Activated CD8-positive, alpha-beta T cell treated with anti-CD3 and anti-CD28 coated beads for 36 hours (primary cell): Measurements from ENCODE around the gene RTF2. TPM values are rescaled to one million over a fixed set of nuclear protein-coding genes. Genes with fewer than 3 reads are reported as not detected.

Experiments used
- ATAC-seq: fragments of 200-7000 bp; cut with Tn5 transposase; one replicate; pipeline ENCODE4 v1.10.0; 2021; ENCODE audit warnings: mild to moderate bottlenecking, moderate library complexity
- CTCF ChIA-PET: fragments of 350-600 bp; sonication (Branson Sonifier 250); formaldehyde crosslinking; loops from one replicate; lab custom pipeline; 2021; ENCODE audit warnings: antibody characterized with exemption; lab: Charles Lee
- POLR2A ChIA-PET: fragments of 350-600 bp; sonication (Branson Sonifier 250); formaldehyde crosslinking; loops from one replicate; lab custom pipeline; 2021; ENCODE audit warnings: antibody characterized with exemption; lab: Charles Lee
- DNase-seq: peaks from one replicate; pipeline ENCODE4 v3.0.0-alpha.2; 2020
- H3K27ac Mint-ChIP-seq: one replicate; pipeline ENCODE4 v1.8.0; 2021; ENCODE audit warnings: mild to moderate bottlenecking, mixed read lengths
- H3K27me3 Mint-ChIP-seq: one replicate; pipeline ENCODE4 v1.8.0; 2021; ENCODE audit warnings: mixed read lengths
- H3K36me3 Mint-ChIP-seq: one replicate; pipeline ENCODE4 v1.8.0; 2021; ENCODE audit warnings: low read depth, mixed read lengths
- H3K4me1 Mint-ChIP-seq: one replicate; pipeline ENCODE4 v1.8.0; 2021; ENCODE audit warnings: low read depth, mixed read lengths
- H3K4me3 Mint-ChIP-seq: one replicate; pipeline ENCODE4 v1.8.0; 2021; ENCODE audit warnings: mild to moderate bottlenecking, moderate library complexity, mixed read lengths
- H3K9me3 Mint-ChIP-seq: one replicate; pipeline ENCODE4 v1.8.0; 2021; ENCODE audit warnings: mixed read lengths
- intact Hi-C: fragments of 100-400 bp; cut with micrococcal nuclease; formaldehyde crosslinking; loops from one replicate; pipeline ENCODE4 v1.10.0; 2022
- total RNA-seq, 2 experiments: library from RNA; stranded (reverse); gene quantifications; one replicate each; pipeline ENCODE4 v1.2.3, GENCODE V29; 2021
- TF ChIP-seq, protein P1 (sequence below): fragments of 200-600 bp; IDR thresholded peaks from one replicate; pipeline ENCODE4 v1.8.0; 2022; ENCODE audit warnings: antibody characterized with exemption, mild to moderate bottlenecking

Gene RTF2
- total RNA-seq, 2 experiments from 2014 or later, result 72.0 to 76.7 TPM

DNA sequence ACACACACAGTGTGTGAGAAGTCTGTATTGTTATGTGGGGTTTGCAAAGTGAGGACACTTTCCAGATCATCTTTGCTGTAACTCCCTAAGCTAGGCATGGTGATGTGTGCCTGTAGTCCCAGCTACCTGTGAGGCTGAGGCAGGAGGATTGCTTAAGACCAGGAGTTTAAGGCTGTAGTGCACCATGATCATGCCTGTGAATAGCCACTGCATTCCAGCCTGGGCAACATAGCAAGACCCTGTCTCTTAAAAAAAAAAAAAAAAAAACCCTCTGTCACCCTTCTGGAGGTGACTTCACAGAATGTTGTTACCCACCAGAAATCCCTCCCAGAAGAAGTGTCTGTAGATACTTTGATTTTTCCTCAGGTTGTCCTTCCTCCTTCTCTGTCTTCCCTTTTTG lies 41.5 kb upstream of the RTF2 start:
- ATAC-seq, result no peak
- Mint-ChIP-seq H3K27ac (no peak overlapping the region), H3K4me1 (peaks cover 73% of the 10 kb centered on the region), H3K4me3 (no peak overlapping the region), H3K27me3 (no peaks in the 10 kb centered on the region), H3K9me3 (no peaks in the 10 kb centered on the region), H3K36me3 (peaks cover 3% of the 10 kb centered on the region)
- intact Hi-C loops, result no loop called here
- TF ChIP-seq, protein P1, sequence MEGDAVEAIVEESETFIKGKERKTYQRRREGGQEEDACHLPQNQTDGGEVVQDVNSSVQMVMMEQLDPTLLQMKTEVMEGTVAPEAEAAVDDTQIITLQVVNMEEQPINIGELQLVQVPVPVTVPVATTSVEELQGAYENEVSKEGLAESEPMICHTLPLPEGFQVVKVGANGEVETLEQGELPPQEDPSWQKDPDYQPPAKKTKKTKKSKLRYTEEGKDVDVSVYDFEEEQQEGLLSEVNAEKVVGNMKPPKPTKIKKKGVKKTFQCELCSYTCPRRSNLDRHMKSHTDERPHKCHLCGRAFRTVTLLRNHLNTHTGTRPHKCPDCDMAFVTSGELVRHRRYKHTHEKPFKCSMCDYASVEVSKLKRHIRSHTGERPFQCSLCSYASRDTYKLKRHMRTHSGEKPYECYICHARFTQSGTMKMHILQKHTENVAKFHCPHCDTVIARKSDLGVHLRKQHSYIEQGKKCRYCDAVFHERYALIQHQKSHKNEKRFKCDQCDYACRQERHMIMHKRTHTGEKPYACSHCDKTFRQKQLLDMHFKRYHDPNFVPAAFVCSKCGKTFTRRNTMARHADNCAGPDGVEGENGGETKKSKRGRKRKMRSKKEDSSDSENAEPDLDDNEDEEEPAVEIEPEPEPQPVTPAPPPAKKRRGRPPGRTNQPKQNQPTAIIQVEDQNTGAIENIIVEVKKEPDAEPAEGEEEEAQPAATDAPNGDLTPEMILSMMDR, result no peak
- DNase-seq, result no peak
- ChIA-PET POLR2A (interaction anchor here (0.9 to 1.6 kb wide), 3 partner anchors 9 to 28 kb away, joined by 3 to 4 read pairs (median 3); no protein-coding TSS in a partner anchor), CTCF (interaction anchor here (0.9 to 6.3 kb wide), 2 partner anchors 10 to 21 kb away, joined by 3 to 35 read pairs; no protein-coding TSS in a partner anchor)

DNA sequence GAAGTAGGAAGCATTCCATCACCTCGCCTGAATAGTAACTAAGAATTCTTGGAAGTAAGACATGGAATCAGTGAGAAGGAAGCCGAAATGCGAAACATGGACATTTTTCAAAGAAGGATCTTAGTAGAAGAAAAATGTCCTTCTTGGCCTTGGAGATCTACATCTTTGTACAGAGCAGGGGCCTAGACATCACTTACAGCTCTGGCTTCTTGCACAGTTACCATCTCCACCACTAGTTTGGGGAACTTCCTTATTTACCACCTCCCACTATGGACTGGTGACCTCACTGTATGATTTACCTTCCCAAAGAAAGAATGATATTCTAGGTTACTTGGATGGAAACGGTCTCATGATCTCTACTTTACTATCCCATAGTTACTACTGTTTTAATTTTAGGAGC lies 40.6 kb upstream of the RTF2 start:
- ChIA-PET CTCF (interaction anchor here (0.6 to 6.3 kb wide), 3 partner anchors 11 to 22 kb away, joined by 3 to 35 read pairs (median 3); partner anchors contain the start of gene CASS4), POLR2A (interaction anchor here (1.6 to 2.5 kb wide), 2 partner anchors 12 to 13 kb away, joined by 5 to 10 read pairs; no protein-coding TSS in a partner anchor)
- Mint-ChIP-seq H3K9me3 (no peaks in the 10 kb centered on the region), H3K27ac (peak overlapping the region; percentile 95), H3K4me3 (no peak overlapping the region), H3K36me3 (peaks cover 3% of the 10 kb centered on the region), H3K27me3 (no peaks in the 10 kb centered on the region), H3K4me1 (peaks cover 68% of the 10 kb centered on the region)
- no peak for ATAC-seq
- intact Hi-C loops, result no loop called here
- TF ChIP-seq, protein P1, result no peak
- DNase-seq, result no peak

DNA sequence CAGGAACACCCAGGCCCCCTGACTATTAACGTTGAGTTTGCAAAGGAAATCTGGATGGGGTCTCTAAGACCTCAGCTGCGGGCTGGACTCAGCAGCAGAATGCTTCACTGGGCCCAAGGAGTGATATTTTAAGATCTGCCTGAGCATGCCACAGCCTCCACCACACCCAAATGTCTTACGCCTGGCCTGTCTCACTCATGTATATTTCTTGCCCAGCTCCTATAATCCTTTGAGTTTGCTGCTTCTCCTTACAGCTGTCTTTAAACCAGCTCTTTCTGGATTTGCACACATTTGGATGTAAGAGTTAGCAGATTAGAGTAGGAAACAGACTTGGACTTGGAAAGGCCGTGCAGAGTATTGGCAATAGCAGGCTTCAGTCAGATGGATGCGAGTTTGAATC lies 40.0 kb upstream of the RTF2 start:
- ChIA-PET CTCF (interaction anchor here (0.7 to 6.3 kb wide), 2 partner anchors 9 to 12 kb away, joined by 3 to 35 read pairs; no protein-coding TSS in a partner anchor), POLR2A (interaction anchor here (1.6 to 3.7 kb wide), 5 partner anchors 9 to 36 kb away, joined by 4 to 27 read pairs (median 6); partner anchors contain the start of genes AURKA, CASS4 and CSTF1)
- TF ChIP-seq, protein P1, result no peak
- Mint-ChIP-seq H3K36me3 (peaks cover 3% of the 10 kb centered on the region), H3K4me3 (no peak overlapping the region), H3K27me3 (no peaks in the 10 kb centered on the region), H3K27ac (peak overlapping the region; percentile 95), H3K4me1 (peaks cover 69% of the 10 kb centered on the region), H3K9me3 (no peaks in the 10 kb centered on the region)
- ATAC-seq (no peak), DNase-seq (no peak)
- intact Hi-C loops, result no loop called here

DNA sequence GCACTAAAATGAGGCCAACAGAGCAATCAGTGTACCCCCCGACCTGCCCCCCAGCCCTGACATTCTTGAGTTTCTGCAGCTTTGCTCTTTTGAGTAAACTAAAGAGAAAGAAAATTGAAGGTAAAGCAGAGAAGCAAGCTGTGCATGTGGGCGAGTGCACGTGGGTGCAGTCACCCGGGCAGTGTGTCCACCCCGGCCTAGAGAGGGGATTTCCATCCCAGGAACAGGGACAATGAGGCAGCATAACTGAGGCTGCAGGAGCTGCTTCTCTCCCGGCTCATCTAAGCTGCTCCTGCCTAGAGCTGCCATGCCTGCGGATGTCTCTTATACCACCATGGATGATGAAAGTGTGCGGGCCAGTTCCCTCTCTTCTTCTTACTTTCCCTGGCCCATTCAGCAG lies 39.5 kb upstream of the RTF2 start:
- peak overlapping the region; percentile 69 for H3K4me3 Mint-ChIP-seq
- no peaks in the 10 kb centered on the region for H3K9me3 Mint-ChIP-seq
- TF ChIP-seq, protein P1, result no peak
- intact Hi-C loops, result no loop called here
- ChIA-PET CTCF (interaction anchor here (0.7 to 6.3 kb wide), 2 partner anchors 9 to 12 kb away, joined by 3 to 35 read pairs; no protein-coding TSS in a partner anchor), POLR2A (interaction anchor here (1.6 to 3.7 kb wide), 5 partner anchors 10 to 37 kb away, joined by 4 to 27 read pairs (median 6); partner anchors contain the start of genes AURKA, CASS4 and CSTF1)
- ATAC-seq (no peak), DNase-seq (no peak)
- peaks cover 5% of the 10 kb centered on the region for H3K36me3 Mint-ChIP-seq
- H3K27ac Mint-ChIP-seq, result peak overlapping the region; percentile 95
- H3K4me1 Mint-ChIP-seq, result peaks cover 74% of the 10 kb centered on the region
- H3K27me3 Mint-ChIP-seq, result no peaks in the 10 kb centered on the region

DNA sequence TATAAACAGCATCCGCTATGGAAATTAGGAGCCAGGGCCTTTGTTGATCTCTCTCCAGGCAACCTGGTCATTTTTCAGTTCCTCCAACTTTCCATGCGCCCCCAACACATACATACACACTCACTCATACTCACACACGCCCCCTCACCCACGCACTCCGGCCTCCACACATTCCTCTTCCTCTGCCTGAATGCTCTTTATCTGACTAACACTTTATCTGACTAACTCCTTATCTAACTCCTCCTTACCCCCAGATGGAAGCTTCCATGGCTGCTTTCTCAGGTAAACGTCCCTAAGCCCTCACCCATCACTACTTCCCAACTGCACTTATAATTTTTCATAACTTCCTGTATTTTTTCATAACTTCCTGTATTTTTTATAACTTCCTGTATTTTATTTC lies 38.9 kb upstream of the RTF2 start:
- no peaks in the 10 kb centered on the region for H3K27me3 Mint-ChIP-seq
- DNase-seq (peak; percentile 78), ATAC-seq (peak; percentile 54)
- no peaks in the 10 kb centered on the region for H3K9me3 Mint-ChIP-seq
- peak overlapping the region; percentile 95 for H3K27ac Mint-ChIP-seq
- intact Hi-C loops, result no loop called here
- TF ChIP-seq, protein P1, result no peak
- ChIA-PET CTCF (interaction anchor here (6.3 kb wide), 1 partner anchor 13 kb away, joined by 35 read pairs; no protein-coding TSS in a partner anchor), POLR2A (interaction anchor here (1.6 to 3.7 kb wide), 5 partner anchors 10 to 37 kb away, joined by 4 to 27 read pairs (median 6); partner anchors contain the start of genes AURKA, CASS4 and CSTF1)
- peaks cover 76% of the 10 kb centered on the region for H3K4me1 Mint-ChIP-seq
- peak overlapping the region; percentile 69 for H3K4me3 Mint-ChIP-seq
- H3K36me3 Mint-ChIP-seq, result peaks cover 8% of the 10 kb centered on the region
